AG10803 (cell line): ENCODE measurements around the gene FAM131C.

Experiments
- DNase-seq: peaks from one replicate; pipeline ENCODE4 v3.0.0; 2010; ENCODE audit warnings: low read depth
- H3K4me3 ChIP-seq: 2 replicates; pipeline ENCODE4 v1.5.1; 2011; ENCODE audit warnings: mild to moderate bottlenecking, low read length, control low read depth
- TF ChIP-seq, protein P1 (sequence below): conservative IDR thresholded peaks from 2 replicates; pipeline ENCODE4 v1.5.1; 2011; ENCODE audit warnings: mild to moderate bottlenecking, low read length, control low read depth, inconsistent platforms

FAM131C gene

DNA sequence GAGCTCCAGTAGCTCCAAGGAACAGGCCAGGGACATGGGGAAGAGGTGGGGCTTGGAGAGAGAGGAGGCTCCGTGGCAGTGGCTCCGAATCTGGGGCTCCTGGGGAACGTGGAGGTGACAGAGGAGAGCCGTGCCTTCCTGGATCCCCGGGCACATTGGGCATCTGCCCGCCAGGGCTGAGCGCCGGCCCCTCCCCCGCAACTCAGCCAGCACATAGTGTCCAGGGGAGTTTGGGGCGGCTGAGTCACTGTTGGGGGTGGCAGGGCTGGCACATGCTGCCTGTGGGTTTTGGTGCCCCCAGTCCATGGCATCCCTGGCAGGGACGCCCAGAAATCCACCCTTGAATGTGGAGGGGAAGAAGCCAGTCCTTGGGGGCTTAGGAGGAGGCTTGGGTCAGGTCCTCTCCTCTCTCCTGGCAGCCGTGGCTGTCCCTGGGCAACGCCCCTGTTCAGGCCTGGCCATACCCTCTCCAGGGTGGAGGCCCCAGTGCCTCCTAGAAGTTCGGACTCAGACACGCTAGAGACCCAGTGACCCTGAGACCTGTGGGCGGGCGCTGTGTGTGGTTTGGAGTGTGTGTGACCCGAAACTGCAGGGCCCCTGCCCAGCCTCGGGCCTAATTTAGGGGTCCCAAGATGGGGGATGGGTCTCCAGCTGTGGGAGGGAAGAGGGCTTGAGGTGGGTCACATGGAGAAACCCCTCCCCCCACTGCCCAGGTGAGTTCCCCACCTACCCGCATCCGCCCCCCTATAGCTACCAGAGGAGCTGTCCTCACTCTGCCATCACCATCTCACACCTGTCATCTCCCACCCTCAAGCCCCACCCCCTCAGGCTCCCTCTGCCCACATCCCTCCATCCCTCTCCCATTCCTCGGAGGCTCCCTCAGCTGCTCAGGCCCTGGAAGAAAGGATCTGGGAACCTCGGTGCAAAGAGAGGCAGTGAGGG lies 57.2 kb downstream of the FAM131C start:
- peak overlapping the region; percentile 66 for H3K4me3 ChIP-seq
- TF ChIP-seq, protein P1, sequence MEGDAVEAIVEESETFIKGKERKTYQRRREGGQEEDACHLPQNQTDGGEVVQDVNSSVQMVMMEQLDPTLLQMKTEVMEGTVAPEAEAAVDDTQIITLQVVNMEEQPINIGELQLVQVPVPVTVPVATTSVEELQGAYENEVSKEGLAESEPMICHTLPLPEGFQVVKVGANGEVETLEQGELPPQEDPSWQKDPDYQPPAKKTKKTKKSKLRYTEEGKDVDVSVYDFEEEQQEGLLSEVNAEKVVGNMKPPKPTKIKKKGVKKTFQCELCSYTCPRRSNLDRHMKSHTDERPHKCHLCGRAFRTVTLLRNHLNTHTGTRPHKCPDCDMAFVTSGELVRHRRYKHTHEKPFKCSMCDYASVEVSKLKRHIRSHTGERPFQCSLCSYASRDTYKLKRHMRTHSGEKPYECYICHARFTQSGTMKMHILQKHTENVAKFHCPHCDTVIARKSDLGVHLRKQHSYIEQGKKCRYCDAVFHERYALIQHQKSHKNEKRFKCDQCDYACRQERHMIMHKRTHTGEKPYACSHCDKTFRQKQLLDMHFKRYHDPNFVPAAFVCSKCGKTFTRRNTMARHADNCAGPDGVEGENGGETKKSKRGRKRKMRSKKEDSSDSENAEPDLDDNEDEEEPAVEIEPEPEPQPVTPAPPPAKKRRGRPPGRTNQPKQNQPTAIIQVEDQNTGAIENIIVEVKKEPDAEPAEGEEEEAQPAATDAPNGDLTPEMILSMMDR = no peak
- no peak for DNase-seq

DNA sequence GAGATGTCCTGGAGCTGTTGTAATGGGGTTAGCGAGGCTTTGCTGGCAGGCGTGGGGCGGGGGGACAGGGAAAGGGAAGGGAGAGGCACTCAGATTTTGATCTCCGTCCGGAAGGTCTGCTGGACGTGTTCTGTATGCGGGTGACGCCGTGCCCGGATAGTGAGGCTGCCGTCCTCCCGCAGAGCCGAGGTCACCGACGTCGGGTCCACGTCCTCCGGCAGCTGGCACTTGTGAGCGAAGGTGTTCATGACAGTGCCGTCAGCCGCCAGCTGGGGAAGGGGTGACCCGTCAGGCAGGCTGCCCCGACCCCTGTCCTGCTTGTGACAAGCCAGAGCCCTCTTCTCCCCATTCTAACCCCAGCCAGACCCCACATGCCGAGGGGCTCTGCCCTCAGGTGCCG lies 58.0 kb downstream of the FAM131C start:
- DNase-seq = no peak
- TF ChIP-seq, protein P1 = no peak
- H3K4me3 ChIP-seq = no peak overlapping the region; the same call in 1 of the 2 replicates

DNA sequence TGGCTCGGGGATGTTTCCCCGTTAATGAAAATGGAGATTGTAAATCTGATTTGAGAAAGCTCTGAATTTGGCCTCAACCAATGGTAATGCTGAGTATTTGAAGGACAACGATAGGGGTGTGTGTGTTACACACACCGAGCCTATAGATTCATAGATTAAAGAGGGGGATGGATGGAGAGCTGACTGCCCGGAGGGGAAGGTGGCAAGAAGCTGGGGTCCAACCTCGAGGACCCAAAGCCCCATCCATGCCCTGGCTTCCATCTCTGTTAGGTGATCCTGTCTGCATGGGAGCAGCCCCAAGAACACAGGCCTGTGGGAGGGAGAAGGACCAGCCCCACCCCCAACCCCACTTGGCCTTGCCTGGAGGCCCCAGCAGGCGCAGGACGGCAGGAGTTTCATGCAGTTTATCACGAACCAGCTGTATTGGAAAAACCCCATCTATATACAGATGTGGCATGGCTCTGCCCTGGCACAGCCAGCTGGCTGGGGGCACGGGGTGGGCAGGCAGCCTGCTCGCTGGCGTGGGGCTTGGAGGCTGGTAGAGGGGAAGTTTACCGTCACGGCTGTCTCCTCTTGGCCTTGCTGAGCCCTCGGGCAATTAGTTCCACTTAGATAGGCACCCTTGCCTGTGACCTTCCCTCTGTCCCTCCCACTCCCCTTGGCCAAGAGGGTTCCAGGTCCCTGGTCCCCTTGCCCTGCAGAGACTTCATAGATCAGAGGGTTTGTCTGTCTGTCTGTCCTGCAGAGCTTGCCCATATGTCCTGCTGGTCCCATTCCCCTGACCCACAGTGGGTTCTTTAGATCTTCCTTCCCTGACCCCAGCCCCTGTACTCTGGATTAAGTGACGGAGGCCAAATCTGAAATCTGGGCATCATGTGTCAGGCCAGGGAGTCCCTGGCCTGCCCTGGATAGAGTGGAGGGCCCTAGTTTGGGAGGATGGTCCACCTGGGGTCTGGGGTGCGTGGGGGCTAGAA lies 58.7 kb downstream of the FAM131C start:
- DNase-seq = no peak
- TF ChIP-seq, protein P1 = no peak
- H3K4me3 ChIP-seq = no peak overlapping the region

DNA sequence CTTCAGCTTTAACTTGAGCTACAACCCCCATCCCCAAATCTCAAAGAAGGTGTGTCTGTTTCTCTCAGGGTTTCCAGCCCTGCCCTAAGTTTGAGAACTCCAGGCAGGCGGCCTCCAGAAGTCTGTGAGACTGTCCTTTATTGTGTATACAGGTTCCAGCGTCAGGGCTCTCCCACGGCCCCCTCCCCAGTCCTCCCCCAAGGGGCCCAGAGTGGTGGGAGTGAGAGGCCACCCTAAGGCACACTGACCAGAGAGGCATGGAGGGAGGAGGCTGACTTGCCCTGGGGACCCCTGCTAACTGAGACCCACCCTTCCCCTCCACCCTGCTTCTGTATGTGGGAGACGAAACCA lies 59.6 kb downstream of the FAM131C start:
- DNase-seq = no peak
- TF ChIP-seq, protein P1 = no peak
- H3K4me3 ChIP-seq = no peak overlapping the region

DNA sequence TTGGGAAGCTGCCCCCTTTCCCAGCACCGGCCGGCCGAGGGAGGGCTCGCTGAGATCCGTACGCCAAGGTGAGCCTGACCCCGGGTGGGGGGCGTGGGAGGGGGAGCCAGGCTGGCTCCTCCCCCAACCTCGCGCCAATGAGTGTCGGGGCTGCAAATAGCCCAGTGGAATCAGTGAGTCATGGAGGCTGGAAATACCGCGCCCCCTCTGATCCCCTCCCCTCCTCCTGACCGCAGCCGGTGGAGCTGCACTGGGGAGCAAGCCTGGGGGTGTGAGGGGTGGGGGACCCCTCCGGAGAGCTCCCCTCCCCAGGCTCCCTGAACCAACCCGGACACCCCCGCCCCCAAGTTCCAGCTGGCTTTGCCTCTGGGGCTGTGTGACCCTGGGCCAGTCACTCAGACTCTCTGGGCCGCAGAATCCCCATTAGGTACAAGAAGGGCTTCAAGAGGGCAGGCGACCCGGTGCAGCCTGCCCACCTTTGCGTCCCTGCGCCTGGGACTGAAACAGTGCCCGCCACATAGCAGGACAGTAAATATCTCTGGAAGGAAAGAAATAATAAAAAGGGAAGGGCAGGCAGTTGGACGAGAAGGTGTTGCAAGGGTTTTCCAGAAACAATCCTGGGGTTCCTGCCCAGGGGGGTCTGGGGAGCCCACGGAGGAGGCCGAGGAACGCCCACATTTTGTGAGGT lies 60.1 kb downstream of the FAM131C start:
- DNase-seq = peak; percentile 56
- TF ChIP-seq, protein P1 = no peak
- peak overlapping the region; percentile 42 for H3K4me3 ChIP-seq

DNA sequence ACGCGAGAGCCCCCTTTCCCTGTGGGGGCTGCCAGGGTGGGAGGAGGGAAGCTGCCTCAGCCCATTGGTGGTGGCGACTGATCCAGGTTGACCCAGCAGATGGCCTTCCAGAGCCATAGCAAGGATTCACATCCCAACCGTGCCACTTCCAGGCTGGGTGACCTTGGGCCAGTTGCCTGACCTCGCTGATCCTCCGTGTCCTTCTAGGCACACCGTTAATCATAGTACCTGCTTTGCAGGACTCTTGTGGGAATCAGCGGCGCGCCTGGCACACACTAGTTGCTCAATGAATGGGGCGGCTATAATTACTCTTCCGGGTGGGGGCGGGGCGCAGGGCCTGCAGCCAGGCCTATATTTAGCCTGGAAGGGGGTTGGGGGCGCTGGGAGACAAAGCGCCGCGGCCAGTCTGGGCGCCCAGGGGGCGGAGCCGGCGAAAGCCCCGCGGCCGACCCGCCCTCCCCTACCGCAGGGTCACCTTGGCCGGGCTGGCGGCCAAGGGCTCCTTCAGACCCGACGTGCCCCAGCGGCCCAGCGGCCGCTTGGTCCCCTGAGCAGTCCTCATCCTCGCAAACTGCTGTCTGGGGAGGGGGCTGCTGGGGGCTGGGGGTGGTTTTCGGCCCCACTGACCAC lies 60.7 kb downstream of the FAM131C start:
- H3K4me3 ChIP-seq = peak overlapping the region; percentile 42
- DNase-seq = peak; percentile 87
- TF ChIP-seq, protein P1 = peak; percentile 20
